ENCODE data around the gene MAT2A.

DNA sequence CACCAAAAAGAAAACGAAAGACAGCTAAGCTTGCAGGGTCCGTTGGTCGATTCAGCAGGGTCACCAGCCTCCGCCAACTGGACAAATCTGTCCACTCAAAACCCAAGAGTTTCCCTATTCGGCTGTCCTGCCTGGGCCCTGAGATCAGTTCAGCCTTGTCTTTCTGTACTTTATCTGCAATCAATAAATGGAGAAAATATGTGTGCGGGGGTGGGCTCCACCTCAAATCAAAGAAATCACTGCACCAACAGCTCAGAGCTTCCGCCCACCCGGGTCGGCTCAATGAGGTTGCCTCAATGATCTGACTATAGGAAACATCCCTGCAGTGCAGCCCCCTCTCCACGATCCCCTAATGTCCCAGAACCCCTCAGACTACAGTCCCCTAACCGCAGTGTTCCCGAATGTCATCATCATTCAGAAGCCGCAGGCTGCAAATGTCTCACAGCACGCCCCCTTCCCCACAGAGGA lies 21.9 kb downstream of the MAT2A start:
- TF ChIP-seq, protein P1, sequence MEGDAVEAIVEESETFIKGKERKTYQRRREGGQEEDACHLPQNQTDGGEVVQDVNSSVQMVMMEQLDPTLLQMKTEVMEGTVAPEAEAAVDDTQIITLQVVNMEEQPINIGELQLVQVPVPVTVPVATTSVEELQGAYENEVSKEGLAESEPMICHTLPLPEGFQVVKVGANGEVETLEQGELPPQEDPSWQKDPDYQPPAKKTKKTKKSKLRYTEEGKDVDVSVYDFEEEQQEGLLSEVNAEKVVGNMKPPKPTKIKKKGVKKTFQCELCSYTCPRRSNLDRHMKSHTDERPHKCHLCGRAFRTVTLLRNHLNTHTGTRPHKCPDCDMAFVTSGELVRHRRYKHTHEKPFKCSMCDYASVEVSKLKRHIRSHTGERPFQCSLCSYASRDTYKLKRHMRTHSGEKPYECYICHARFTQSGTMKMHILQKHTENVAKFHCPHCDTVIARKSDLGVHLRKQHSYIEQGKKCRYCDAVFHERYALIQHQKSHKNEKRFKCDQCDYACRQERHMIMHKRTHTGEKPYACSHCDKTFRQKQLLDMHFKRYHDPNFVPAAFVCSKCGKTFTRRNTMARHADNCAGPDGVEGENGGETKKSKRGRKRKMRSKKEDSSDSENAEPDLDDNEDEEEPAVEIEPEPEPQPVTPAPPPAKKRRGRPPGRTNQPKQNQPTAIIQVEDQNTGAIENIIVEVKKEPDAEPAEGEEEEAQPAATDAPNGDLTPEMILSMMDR (conservative IDR thresholded peaks at IDR 0.05; ENCODE audit: low read depth, low read length) = no peak
- TF ChIP-seq EZH2 (IDR thresholded peaks at IDR 0.05; ENCODE audit: low read length, unreplicated experiment) = no peak

Measured in PC-3 (cell line).